ENCODE measurements around the gene DNAJB12.

DNA sequence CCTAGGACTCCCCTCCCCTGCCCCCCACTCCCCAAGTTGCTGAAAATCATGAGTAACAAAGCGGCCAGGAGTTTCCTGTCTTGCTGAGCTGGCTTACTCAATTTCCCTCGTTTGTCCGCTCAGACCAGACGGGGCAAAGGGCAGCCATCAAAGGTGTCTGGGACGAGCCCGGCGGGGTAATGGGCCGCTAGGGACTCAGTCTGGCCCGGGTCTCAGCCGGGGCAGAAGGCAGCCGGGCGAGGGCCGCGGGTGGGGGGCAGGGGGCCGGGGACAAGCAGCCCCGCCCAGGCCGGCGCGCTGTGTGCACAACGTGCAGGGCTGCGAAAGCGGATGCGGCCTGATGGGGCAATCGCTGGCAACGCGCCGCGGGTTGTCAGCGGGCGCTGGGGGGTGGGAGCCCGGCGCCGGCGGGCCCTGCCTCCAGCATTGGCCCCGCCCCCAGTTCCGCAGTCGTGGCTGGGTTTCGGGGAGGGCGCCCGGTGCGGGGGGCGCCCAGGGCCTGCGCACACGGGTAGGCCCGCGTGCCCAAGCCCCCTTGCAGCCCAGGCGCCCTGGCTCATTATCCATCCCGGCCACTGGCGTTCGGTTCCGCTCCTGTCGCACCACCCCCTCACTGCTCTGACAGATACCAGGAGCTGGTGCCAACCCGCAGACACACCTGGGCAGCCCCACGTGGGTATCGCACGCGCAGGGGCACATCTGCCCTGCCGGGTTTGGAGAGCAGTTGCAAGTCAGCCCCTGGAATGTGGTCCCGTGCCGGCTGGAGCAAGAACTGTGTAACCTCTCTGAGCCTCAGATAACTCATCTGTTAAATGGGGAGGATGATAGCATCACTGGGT is 35.1 kb downstream of the DNAJB12 start:
- TF ChIP-seq, protein P1, sequence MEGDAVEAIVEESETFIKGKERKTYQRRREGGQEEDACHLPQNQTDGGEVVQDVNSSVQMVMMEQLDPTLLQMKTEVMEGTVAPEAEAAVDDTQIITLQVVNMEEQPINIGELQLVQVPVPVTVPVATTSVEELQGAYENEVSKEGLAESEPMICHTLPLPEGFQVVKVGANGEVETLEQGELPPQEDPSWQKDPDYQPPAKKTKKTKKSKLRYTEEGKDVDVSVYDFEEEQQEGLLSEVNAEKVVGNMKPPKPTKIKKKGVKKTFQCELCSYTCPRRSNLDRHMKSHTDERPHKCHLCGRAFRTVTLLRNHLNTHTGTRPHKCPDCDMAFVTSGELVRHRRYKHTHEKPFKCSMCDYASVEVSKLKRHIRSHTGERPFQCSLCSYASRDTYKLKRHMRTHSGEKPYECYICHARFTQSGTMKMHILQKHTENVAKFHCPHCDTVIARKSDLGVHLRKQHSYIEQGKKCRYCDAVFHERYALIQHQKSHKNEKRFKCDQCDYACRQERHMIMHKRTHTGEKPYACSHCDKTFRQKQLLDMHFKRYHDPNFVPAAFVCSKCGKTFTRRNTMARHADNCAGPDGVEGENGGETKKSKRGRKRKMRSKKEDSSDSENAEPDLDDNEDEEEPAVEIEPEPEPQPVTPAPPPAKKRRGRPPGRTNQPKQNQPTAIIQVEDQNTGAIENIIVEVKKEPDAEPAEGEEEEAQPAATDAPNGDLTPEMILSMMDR (optimal IDR thresholded peaks at IDR 0.05 in 1 of 3, IDR thresholded peaks at IDR 0.05 in 1 of 3, conservative IDR thresholded peaks at IDR 0.05 in 1 of 3; ENCODE audit: extremely low read depth in 1 of 3, insufficient read depth in 2 of 3, low read length in 3 of 3), result no peak
- TF ChIP-seq EZH2 (IDR thresholded peaks at IDR 0.05; ENCODE audit: low read length), result no peak

Data from keratinocyte (primary cell).